ENCODE results near the gene ZBTB7C. TPM values are rescaled to one million over a fixed set of nuclear protein-coding genes. Genes with fewer than 3 reads are reported as not detected.

The ZBTB7C gene
- total and polyA plus RNA-seq, 8 donors, result 3.0 to 47.8 (median 19.3) TPM

DNA sequence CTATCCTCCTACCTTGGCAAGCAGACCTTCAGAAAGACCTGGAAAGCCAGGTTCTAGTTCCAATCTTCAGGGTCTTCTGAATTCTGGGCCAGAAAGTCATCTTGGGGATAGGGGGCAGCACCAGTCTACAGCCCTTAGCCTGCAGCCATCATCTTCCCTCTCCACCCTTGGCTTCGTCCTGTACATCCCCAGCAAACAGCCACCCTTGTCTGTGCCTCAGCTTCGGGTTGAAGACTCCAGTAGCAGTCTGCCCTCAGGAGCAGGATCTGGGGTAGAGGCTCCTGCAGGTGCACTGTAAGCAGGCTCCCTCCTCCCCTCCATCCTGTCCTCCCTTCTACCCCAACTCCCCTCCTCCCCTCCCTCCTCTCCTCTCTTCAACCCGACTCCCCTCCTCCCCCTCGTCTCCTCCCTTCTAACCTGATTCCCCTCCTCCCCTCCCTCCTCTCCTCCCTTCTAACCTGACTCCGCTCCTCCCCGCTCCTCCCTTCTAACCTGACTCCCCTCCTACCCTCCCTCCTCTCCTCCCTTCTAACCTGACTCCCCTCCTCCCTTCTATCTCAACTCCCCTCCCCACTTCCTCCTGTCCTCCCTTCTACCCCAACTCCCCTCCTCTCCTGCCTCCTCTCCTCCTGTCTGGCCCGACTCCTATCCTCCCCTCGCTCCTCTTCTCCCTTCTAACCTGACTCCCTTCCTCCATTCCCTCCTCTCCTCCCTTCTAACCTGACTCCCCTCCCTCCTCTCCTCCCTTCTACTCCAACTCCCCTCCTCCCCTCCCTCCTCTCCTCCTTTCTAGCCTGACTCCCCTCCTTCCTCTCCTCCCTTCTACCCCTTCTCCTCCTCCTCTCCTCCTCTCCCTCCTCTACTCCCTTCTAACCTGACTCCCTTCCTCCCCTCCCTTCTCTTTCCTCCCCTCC, 388.6 kb downstream of the ZBTB7C start:
- no peak for DNase-seq
- 44 to 59% (median 48%) methylated on average over 8 of the region's 8 CpGs for WGBS, 5 donors
- Histone ChIP-seq H3K4me3 (no peak overlapping the region), H3K36me3 (no peaks in the 10 kb centered on the region), H3K27me3 (peaks cover 0 to 42% (median 5%) of the 10 kb centered on the region in 3 donors), H3K27ac (no peak overlapping the region), H3K4me1 (peaks cover 0 to 21% (median 9%) of the 10 kb centered on the region in 4 donors), H3K9me3 (no peaks in the 10 kb centered on the region)
- TF ChIP-seq EP300 (IDR thresholded peaks at IDR 0.05) (no peak), POLR2A (IDR thresholded peaks at IDR 0.05) (no peak), POLR2AphosphoS5 (IDR thresholded peaks at IDR 0.05) (no peak)
- TF ChIP-seq, protein P1, sequence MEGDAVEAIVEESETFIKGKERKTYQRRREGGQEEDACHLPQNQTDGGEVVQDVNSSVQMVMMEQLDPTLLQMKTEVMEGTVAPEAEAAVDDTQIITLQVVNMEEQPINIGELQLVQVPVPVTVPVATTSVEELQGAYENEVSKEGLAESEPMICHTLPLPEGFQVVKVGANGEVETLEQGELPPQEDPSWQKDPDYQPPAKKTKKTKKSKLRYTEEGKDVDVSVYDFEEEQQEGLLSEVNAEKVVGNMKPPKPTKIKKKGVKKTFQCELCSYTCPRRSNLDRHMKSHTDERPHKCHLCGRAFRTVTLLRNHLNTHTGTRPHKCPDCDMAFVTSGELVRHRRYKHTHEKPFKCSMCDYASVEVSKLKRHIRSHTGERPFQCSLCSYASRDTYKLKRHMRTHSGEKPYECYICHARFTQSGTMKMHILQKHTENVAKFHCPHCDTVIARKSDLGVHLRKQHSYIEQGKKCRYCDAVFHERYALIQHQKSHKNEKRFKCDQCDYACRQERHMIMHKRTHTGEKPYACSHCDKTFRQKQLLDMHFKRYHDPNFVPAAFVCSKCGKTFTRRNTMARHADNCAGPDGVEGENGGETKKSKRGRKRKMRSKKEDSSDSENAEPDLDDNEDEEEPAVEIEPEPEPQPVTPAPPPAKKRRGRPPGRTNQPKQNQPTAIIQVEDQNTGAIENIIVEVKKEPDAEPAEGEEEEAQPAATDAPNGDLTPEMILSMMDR (IDR thresholded peaks at IDR 0.05), result no peak
- intact Hi-C loops (cut with DNase I; ENCODE audit: low total_unique reads), result no loop called here

GRCh38 chr18:48019557-48020325, 389.4 kb downstream of the ZBTB7C start:
- Histone ChIP-seq H3K27ac (no peak overlapping the region), H3K27me3 (peaks cover 0 to 42% (median 5%) of the 10 kb centered on the region in 3 donors), H3K4me3 (no peak overlapping the region), H3K4me1 (peaks cover 0 to 21% (median 9%) of the 10 kb centered on the region in 4 donors), H3K9me3 (no peaks in the 10 kb centered on the region), H3K36me3 (no peaks in the 10 kb centered on the region)
- intact Hi-C loops (cut with DNase I; ENCODE audit: low total_unique reads), result loop anchor here (5.0 kb wide), 1 partner anchor 247 kb away; no protein-coding TSS in a partner anchor
- DNase-seq, result peak in 1 of 2 donors; percentile 18
- TF ChIP-seq POLR2A (IDR thresholded peaks at IDR 0.05) (no peak), POLR2AphosphoS5 (IDR thresholded peaks at IDR 0.05) (no peak), EP300 (IDR thresholded peaks at IDR 0.05) (no peak)
- TF ChIP-seq, protein P1 (IDR thresholded peaks at IDR 0.05), result no peak
- 76 to 86% (median 79%) methylated on average over 6 of the region's 6 CpGs for WGBS, 5 donors

- 49 to 67% (median 56%) methylated on average over 3 of the region's 3 CpGs for WGBS, 5 donors
- Histone ChIP-seq H3K27ac (no peak overlapping the region), H3K9me3 (no peaks in the 10 kb centered on the region), H3K36me3 (no peaks in the 10 kb centered on the region), H3K4me1 (peaks cover 0 to 15% (median 9%) of the 10 kb centered on the region in 4 donors), H3K4me3 (no peak overlapping the region), H3K27me3 (peaks cover 0 to 36% (median 5%) of the 10 kb centered on the region in 3 donors)
- TF ChIP-seq, protein P1 (IDR thresholded peaks at IDR 0.05), result no peak
- TF ChIP-seq EP300 (IDR thresholded peaks at IDR 0.05) (no peak), POLR2AphosphoS5 (IDR thresholded peaks at IDR 0.05) (no peak), POLR2A (IDR thresholded peaks at IDR 0.05) (no peak)
- intact Hi-C loops (cut with DNase I; ENCODE audit: low total_unique reads), result loop anchor here (5.0 kb wide), 1 partner anchor 247 kb away; no protein-coding TSS in a partner anchor
- DNase-seq, result peak in 1 of 2 donors; percentile 14
These were observed 390.3 kb downstream of the ZBTB7C start for GRCh38 chr18:48018851-48019250.

DNA sequence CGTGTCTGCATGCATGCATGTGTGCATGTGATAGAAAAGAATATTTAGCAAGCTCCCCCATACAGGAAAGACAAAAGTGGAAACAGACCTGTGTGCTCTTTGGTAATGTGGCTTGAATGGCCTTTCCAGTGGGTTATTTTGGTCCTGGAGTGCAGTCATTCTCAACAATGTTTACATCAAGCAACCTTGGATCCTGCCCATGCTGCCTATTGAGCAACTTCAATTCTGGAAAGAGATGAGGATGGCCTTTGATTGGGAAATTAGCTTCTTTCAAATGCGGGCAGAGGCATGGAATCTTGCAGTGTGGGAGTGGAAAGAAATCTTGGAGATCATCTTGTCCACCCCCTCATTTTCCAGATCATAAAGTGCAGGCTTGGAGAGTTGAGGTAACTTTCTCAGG, 391.5 kb downstream of the ZBTB7C start:
- 77 to 88% (median 84%) methylated on average over 2 of the region's 2 CpGs for WGBS, 5 donors
- intact Hi-C loops (cut with DNase I; ENCODE audit: low total_unique reads), result loop anchor here (5.0 kb wide), 1 partner anchor 245 kb away; no protein-coding TSS in a partner anchor
- H3K27me3 ChIP-seq, result peaks cover 0 to 34% (median 5%) of the 10 kb centered on the region in 3 donors
- H3K4me3 ChIP-seq, result no peak overlapping the region
- no peak for TF ChIP-seq POLR2A (IDR thresholded peaks at IDR 0.05)
- peak in 1 of 3 donors; percentile 77 for TF ChIP-seq POLR2AphosphoS5 (IDR thresholded peaks at IDR 0.05)
- TF ChIP-seq, protein P1 (IDR thresholded peaks at IDR 0.05), result no peak
- H3K9me3 ChIP-seq, result no peaks in the 10 kb centered on the region
- peak in 1 of 2 donors; percentile 13 for DNase-seq
- no peaks in the 10 kb centered on the region for H3K36me3 ChIP-seq
- no peak overlapping the region for H3K27ac ChIP-seq
- peaks cover 0 to 4% (median 1%) of the 10 kb centered on the region in 4 donors for H3K4me1 ChIP-seq
